K562 (cell line): Measurements from ENCODE around the gene CALM3. TPM values are rescaled to one million over a fixed set of nuclear protein-coding genes. Genes with fewer than 3 reads are reported as not detected.

Source experiments
- BRD9 ChIP-seq: fragments of 450-650 bp; IDR thresholded peaks from 2 replicates; pipeline ENCODE4 v1.6.1; 2018; ENCODE audit warnings: low read depth; ENCODE audit not compliant: partially characterized antibody
- CBX5 ChIP-seq: IDR thresholded peaks from 2 replicates; pipeline ENCODE4 v1.6.1; 2014; ENCODE audit warnings: low read depth, borderline replicate concordance
- DEAF1 ChIP-seq: fragments of 450-650 bp; formaldehyde crosslinking; IDR thresholded peaks from 2 replicates; pipeline ENCODE4 v1.4.0; 2020; ENCODE audit warnings: mild to moderate bottlenecking, moderate library complexity
- FIP1L1 ChIP-seq: fragments of 200-400 bp; formaldehyde crosslinking; IDR thresholded peaks from 2 replicates; pipeline ENCODE4 v1.6.1; 2018; ENCODE audit warnings: mild to moderate bottlenecking, low read depth, low read length; ENCODE audit not compliant: poor library complexity, severe bottlenecking
- HOXB6 ChIP-seq: fragments of 250-450 bp; sonication (Bioruptor Pico); IDR thresholded peaks from 2 replicates; pipeline ENCODE4 v1.5.1; 2022; ENCODE audit warnings: mild to moderate bottlenecking, borderline replicate concordance
- MCM2 ChIP-seq: fragments of 450-650 bp; IDR thresholded peaks from 2 replicates; pipeline ENCODE4 v1.6.1; 2017; ENCODE audit warnings: low read depth, mild to moderate bottlenecking
- MXD1 ChIP-seq: fragments of 250-450 bp; sonication (Bioruptor Pico); IDR thresholded peaks from 2 replicates; pipeline ENCODE4 v1.8.0; 2021; ENCODE audit warnings: borderline replicate concordance, mild to moderate bottlenecking, moderate library complexity; ENCODE audit not compliant: poor library complexity, severe bottlenecking
- NFRKB ChIP-seq: fragments of 450-650 bp; IDR thresholded peaks from 2 replicates; pipeline ENCODE4 v1.6.1; 2016; ENCODE audit warnings: low read depth
- NRF1 ChIP-seq, 2 experiments: fragments of 450-650 bp; IDR thresholded peaks in 1 of 2; conservative IDR thresholded peaks in 1 of 2; 2 replicates each; pipeline ENCODE4 v1.6.1; 2014; ENCODE audit warnings: mild to moderate bottlenecking in 2 of 2
- PKNOX1 ChIP-seq: fragments of 450-650 bp; IDR thresholded peaks from 2 replicates; pipeline ENCODE4 v1.6.1; 2016
- RAD21 ChIP-seq, 2 experiments: fragments of 250-450 bp in 1 of 2; fragments of 450-650 bp in 1 of 2; sonication (Bioruptor Pico) in 1 of 2; formaldehyde crosslinking in 1 of 2; IDR thresholded peaks in 1 of 2; conservative IDR thresholded peaks in 1 of 2; 2 replicates each; pipeline versions ENCODE4 v1.4.0 to v1.8.0; 2020 to 2022; ENCODE audit warnings: mild to moderate bottlenecking in 2 of 2, moderate library complexity in 1 of 2
- RUNX1 ChIP-seq: sonication (generic); IDR thresholded peaks from 2 replicates; pipeline ENCODE4 v1.6.1; 2016; ENCODE audit warnings: antibody characterized with exemption, low read depth
- SMC3 ChIP-seq: conservative IDR thresholded peaks from 2 replicates; pipeline ENCODE4 v1.6.1; 2011; ENCODE audit warnings: low read depth, low read length, improper control_type of control experiment; ENCODE audit not compliant: insufficient read depth
- SP1 ChIP-seq: sonication (generic); formaldehyde crosslinking; IDR thresholded peaks from 2 replicates; pipeline ENCODE4 v1.8.1; 2022; ENCODE audit warnings: mild to moderate bottlenecking, missing genetic modification reagents
- SUPT5H ChIP-seq: fragments of 450-650 bp; IDR thresholded peaks from 2 replicates; pipeline ENCODE4 v1.6.1; 2016
- VEZF1 ChIP-seq: fragments of 200-800 bp; sonication (Bioruptor generic); IDR thresholded peaks from 2 replicates; pipeline ENCODE4 v1.6.1; 2017; ENCODE audit warnings: missing genetic modification characterization, missing compliant biosample characterization
- ZBTB7A ChIP-seq: IDR thresholded peaks from 2 replicates; pipeline ENCODE4 v1.6.1; 2011; ENCODE audit warnings: low read depth, mild to moderate bottlenecking, low read length, moderate library complexity, borderline replicate concordance; ENCODE audit not compliant: control insufficient read depth
- ZNF124 ChIP-seq: sonication (generic); formaldehyde crosslinking; IDR thresholded peaks from 2 replicates; pipeline ENCODE4 v1.8.1; 2022; ENCODE audit warnings: missing genetic modification reagents
- ZNF143 ChIP-seq: sonication (generic); formaldehyde crosslinking; IDR thresholded peaks from 2 replicates; pipeline ENCODE4 v1.9.0; 2022; ENCODE audit warnings: mild to moderate bottlenecking, missing genetic modification reagents
- ZNF263 ChIP-seq: sonication (generic); formaldehyde crosslinking; IDR thresholded peaks from 2 replicates; pipeline ENCODE4 v1.8.0; 2022; ENCODE audit warnings: mild to moderate bottlenecking, missing genetic modification reagents, borderline replicate concordance
- ZNF395 ChIP-seq: fragments of 200-800 bp; sonication (Bioruptor generic); IDR thresholded peaks from 2 replicates; pipeline ENCODE4 v1.6.1; 2017; ENCODE audit warnings: missing genetic modification characterization, missing compliant biosample characterization
- ZNF41 ChIP-seq: fragments of 250-450 bp; sonication (Bioruptor Pico); conservative IDR thresholded peaks from 2 replicates; pipeline ENCODE4 v1.4.0; 2020; ENCODE audit warnings: mild to moderate bottlenecking
- polyA plus RNA-seq, 8 experiments: library from polyadenylated mRNA; depleted of rRNA in 4 of 8; stranded (reverse) in 5 of 8; unstranded in 3 of 8; fragments of >200 nt; fragmentation: Nextera tagmentation in 2 of 8; fragmentation: Illumina TruSeq in 1 of 8; extraction: Ambion mirVana in 2 of 8; extraction: Trizol in 1 of 8; gene quantifications; 2 replicates each; pipeline versions ENCODE4 v1.2.1 to v1.2.3, GENCODE V29; 2011 to 2014; ENCODE audit warnings: inconsistent platforms in 1 of 8, missing spikeins in 1 of 8
- total RNA-seq, 7 experiments: library from RNA; depleted of rRNA in 6 of 7; stranded (reverse); fragments of >200 nt in 6 of 7; fragmentation: Illumina TruSeq in 2 of 7; extraction: Trizol in 2 of 7; gene quantifications; 2 replicates each; pipeline versions ENCODE4 v1.2.1 to v1.2.3, GENCODE V29; 2011 to 2021; ENCODE audit warnings: low replicate concordance in 1 of 7

The CALM3 gene
- total and polyA plus RNA-seq, 9 of the 15 experiments (the other 6 are each of a cell fraction or from before 2014, with no cell fraction given), result 34.6 to 350 (median 156) TPM

- TF ChIP-seq RAD21 (CRISPR knock-in tag; conservative IDR thresholded peaks at IDR 0.05 in 1 of 2, IDR thresholded peaks at IDR 0.05 in 1 of 2) (peak; percentile 83 to 92), ZBTB7A (peak; percentile 36; the same call in 1 of the 2 replicates), MCM2 (no peak), DEAF1 (peak; percentile 72), SUPT5H (no peak), ZNF41 (CRISPR knock-in tag) (no peak), SMC3 (peak; percentile 91), HOXB6 (no peak), ZNF143 (CRISPR knock-in tag) (no peak), SP1 (CRISPR knock-in tag) (0 out of 2 replicates have a peak, but pooled peaks have one; percentile 32), BRD9 (no peak), FIP1L1 (no peak), MXD1 (CRISPR knock-in tag) (no peak), CBX5 (no peak), NFRKB (no peak), ZNF124 (CRISPR knock-in tag) (no peak), VEZF1 (CRISPR knock-in tag) (0 out of 2 replicates have a peak, but pooled peaks have one; percentile 24), PKNOX1 (peak; percentile 29; the same call in 1 of the 2 replicates), RUNX1 (no peak), NRF1 (conservative IDR thresholded peaks at IDR 0.05 in 1 of 2, IDR thresholded peaks at IDR 0.05 in 1 of 2) (0 out of 4 replicates have a peak, but pooled peaks of 1 of the 2 experiments have one; percentile 14), ZNF263 (CRISPR knock-in tag) (peak; percentile 62; the same call in 1 of the 2 replicates), ZNF395 (CRISPR knock-in tag) (no peak)
Measured at GRCh38 chr19:46614114-46614722, 13.1 kb downstream of the CALM3 start (continued).
